Gastrocnemius medialis (tissue), 4 donors: ENCODE measurements around the gene ZNF511. TPM values are rescaled to one million over a fixed set of nuclear protein-coding genes. Genes with fewer than 3 reads are reported as not detected.

Experiments
- ATAC-seq, 2 donors: fragments of 150-250 bp; one replicate each; pipeline ENCODE4 v1.9.1; 2016
- DNase-seq, 2 donors: peaks; one replicate each; pipeline ENCODE4 v3.0.0-alpha.2; 2019
- H3K27ac ChIP-seq, 4 donors: fragments of 200-600 bp; sonication (generic); 1 replicate in 1 of 4; 2 replicates in 3 of 4; pipeline ENCODE4 v1.5.1; 2016 to 2018; ENCODE audit warnings: mild to moderate bottlenecking in 2 of 4, moderate library complexity in 1 of 4
- H3K27me3 ChIP-seq, 3 donors: fragments of 200-600 bp; sonication (generic) in 2 of 3; 1 replicate in 1 of 3; 2 replicates in 2 of 3; pipeline versions ENCODE4 v1.5.1 to v1.6.0; 2016 to 2019; ENCODE audit warnings: mild to moderate bottlenecking in 1 of 3, moderate library complexity in 1 of 3
- H3K36me3 ChIP-seq, 2 donors: fragments of 200-600 bp; sonication (generic) in 1 of 2; one replicate each; pipeline ENCODE4 v1.5.1; 2017 to 2018
- H3K4me1 ChIP-seq, 2 donors: fragments of 200-600 bp; sonication (generic) in 1 of 2; one replicate each; pipeline ENCODE4 v1.5.1; 2016 to 2017; ENCODE audit warnings: mild to moderate bottlenecking in 2 of 2
- H3K4me3 ChIP-seq, 4 donors: fragments of 200-600 bp; sonication (generic) in 3 of 4; 1 replicate in 1 of 4; 2 replicates in 3 of 4; pipeline ENCODE4 v1.5.1; 2016 to 2019; ENCODE audit warnings: mild to moderate bottlenecking in 2 of 4
- H3K9me3 ChIP-seq, 3 donors: fragments of 200-600 bp; sonication (generic) in 2 of 3; 1 replicate in 1 of 3; 2 replicates in 2 of 3; pipeline ENCODE4 v1.5.1; 2016 to 2019
- POLR2A ChIP-seq, 2 donors: fragments of 450-650 bp; IDR thresholded peaks; one replicate each; pipeline ENCODE4 v1.6.1; 2017; ENCODE audit warnings: antibody characterized with exemption in 2 of 2, mild to moderate bottlenecking in 2 of 2, moderate library complexity in 2 of 2
- in situ Hi-C, 4 donors: fragments of 200-750 bp; cut with MboI; loops; one replicate each; pipeline versions ENCODE4 v1.15.0 to v1.8.0; 2017; ENCODE audit warnings: low sequenced_read_pairs in 4 of 4
- intact Hi-C: fragments of 100-400 bp; cut with DNase I; formaldehyde crosslinking; loops from one replicate; pipeline ENCODE4 v1.15.1; 2023; ENCODE audit warnings: low total_unique reads
- total RNA-seq, 4 donors: library from RNA; depleted of rRNA; stranded (reverse); fragments of >200 nt; gene quantifications; one replicate each; pipeline versions ENCODE4 v1.1.0 to v1.2.3, GENCODE V29; 2016
- TF ChIP-seq, protein P1 (sequence below), 5 experiments: fragments of 450-650 bp in 3 of 5; fragments of 200-600 bp in 2 of 5; sonication (generic) in 2 of 5; IDR thresholded peaks in 4 of 5; conservative IDR thresholded peaks in 1 of 5; 1 replicate in 4 of 5; 2 replicates in 1 of 5; pipeline ENCODE4 v1.5.1; 2016 to 2019; ENCODE audit warnings: antibody characterized with exemption in 5 of 5, mild to moderate bottlenecking in 3 of 5, moderate library complexity in 3 of 5

Gene ZNF511
- total RNA-seq, 4 donors from 2014 or later: 25.0 to 49.5 (median 41.9) TPM

DNA sequence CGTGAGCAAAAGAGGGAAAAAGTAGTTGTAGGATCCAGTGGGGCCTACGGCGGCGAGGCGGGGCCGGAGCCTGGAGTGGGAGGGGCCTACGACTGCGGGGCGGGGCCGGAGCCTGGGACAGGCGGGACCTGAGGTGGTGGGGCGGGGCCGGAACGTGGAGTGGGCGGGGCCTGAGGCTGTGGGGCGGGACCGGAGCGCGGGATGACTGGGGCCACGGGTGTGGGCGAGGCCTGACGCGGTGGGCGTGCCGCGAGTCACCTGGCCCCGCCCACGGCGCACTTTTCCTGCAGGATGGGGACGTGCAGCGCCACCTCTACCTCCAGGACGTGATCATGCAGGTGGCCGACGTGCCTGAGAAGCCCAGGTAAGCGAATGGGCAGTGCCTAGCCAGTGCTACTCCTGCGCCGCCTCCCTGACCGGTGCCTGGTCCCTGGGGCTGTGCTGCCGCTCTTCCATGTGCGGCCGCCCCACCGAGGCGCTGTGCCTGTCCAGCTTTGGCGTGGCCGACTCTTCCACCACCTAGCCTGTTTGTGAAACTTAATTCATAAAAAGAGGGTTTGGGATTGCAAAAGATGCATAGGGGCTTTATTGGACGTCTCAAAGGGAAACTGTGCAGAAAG lies 496 bp downstream of the ZNF511 start:
- peaks cover 24 to 26% of the 10 kb centered on the region in 2 donors for H3K4me1 ChIP-seq
- ATAC-seq (peak; percentile 90 to 91), DNase-seq (peak; percentile 89 to 92)
- H3K27me3 ChIP-seq: no peaks in the 10 kb centered on the region
- H3K9me3 ChIP-seq: no peaks in the 10 kb centered on the region
- H3K4me3 ChIP-seq: peak overlapping the region; percentile 77 to 99 (median 92)
- intact Hi-C loops: loop anchor here (2.0 kb wide), 5 partner anchors 48 to 772 kb away; partner anchors contain the start of genes ECHS1, INPP5A and MTG1
- TF ChIP-seq POLR2A (IDR thresholded peaks at IDR 0.05): no peak
- TF ChIP-seq, protein P1, sequence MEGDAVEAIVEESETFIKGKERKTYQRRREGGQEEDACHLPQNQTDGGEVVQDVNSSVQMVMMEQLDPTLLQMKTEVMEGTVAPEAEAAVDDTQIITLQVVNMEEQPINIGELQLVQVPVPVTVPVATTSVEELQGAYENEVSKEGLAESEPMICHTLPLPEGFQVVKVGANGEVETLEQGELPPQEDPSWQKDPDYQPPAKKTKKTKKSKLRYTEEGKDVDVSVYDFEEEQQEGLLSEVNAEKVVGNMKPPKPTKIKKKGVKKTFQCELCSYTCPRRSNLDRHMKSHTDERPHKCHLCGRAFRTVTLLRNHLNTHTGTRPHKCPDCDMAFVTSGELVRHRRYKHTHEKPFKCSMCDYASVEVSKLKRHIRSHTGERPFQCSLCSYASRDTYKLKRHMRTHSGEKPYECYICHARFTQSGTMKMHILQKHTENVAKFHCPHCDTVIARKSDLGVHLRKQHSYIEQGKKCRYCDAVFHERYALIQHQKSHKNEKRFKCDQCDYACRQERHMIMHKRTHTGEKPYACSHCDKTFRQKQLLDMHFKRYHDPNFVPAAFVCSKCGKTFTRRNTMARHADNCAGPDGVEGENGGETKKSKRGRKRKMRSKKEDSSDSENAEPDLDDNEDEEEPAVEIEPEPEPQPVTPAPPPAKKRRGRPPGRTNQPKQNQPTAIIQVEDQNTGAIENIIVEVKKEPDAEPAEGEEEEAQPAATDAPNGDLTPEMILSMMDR (IDR thresholded peaks at IDR 0.05 in 4 of 5, conservative IDR thresholded peaks at IDR 0.05 in 1 of 5): no peak
- in situ Hi-C loops: no loop called here
- peaks cover 0 to 24% of the 10 kb centered on the region in 2 donors for H3K36me3 ChIP-seq
- peak overlapping the region; percentile 81 to 99 (median 90) for H3K27ac ChIP-seq

DNA sequence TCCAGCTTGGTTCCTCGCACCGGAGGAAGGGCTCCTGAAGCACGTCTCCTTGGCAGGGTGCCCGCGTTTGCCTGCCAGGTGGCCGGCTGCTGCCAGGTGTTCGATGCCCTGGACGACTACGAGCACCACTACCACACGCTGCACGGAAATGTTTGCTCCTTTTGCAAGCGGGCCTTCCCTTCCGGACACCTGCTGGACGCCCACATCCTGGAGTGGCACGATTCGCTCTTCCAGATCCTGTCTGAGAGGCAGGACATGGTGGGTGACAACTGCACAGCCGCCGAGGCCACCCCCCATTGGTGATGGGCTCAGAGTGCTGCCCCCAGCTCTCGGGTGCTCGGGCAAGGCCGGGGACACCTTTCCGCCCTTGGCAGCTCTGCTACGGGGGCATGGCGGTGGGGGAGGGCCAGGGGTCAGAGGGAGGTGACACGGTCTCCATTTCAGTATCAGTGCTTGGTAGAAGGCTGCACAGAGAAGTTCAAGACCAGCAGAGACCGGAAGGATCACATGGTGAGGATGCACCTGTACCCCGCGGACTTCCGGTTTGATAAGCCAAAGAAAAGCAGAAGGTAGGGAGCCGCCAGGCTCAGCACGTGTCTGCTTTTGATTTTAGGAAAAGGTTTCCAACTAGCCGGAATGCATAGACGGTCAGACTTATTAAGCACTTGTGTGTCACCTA lies 1.1 kb downstream of the ZNF511 start:
- Histone ChIP-seq H3K4me3 (peak overlapping the region in 1 of 4 donors; percentile 99), H3K4me1 (peaks cover 24 to 26% of the 10 kb centered on the region in 2 donors), H3K27me3 (no peaks in the 10 kb centered on the region), H3K9me3 (no peaks in the 10 kb centered on the region), H3K36me3 (peaks cover 0 to 24% of the 10 kb centered on the region in 2 donors), H3K27ac (peak overlapping the region in 3 of 4 donors; percentile 81 to 99 (median 82))
- DNase-seq (no peak), ATAC-seq (no peak)
- intact Hi-C loops: loop anchor here (2.0 kb wide), 5 partner anchors 49 to 773 kb away; partner anchors contain the start of genes ECHS1, INPP5A and MTG1
- TF ChIP-seq, protein P1 (IDR thresholded peaks at IDR 0.05 in 4 of 5, conservative IDR thresholded peaks at IDR 0.05 in 1 of 5): no peak
- TF ChIP-seq POLR2A (IDR thresholded peaks at IDR 0.05): no peak
- in situ Hi-C loops: no loop called here

DNA sequence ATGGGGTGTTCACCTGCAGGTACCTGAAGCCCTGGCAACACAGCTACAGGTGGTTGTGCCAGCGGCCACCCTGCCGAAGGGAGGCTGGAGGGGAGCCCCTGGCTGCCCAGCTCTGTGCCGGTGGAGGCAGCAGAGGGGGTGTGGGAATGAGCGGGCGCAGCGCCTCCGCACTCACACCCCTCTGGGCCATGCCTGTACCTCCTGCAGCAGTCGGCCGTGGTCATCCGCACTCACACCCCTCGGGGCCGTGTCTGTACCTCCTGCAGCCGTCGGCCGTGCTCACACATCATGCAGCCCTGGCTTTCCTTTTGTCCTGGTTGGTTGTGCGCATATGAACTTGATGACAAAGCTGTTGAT lies 1.7 kb downstream of the ZNF511 start:
- H3K4me3 ChIP-seq: no peak overlapping the region
- DNase-seq: no peak
- in situ Hi-C loops (no loop called here), intact Hi-C loops (no loop called here)
- no peak for ATAC-seq
- no peaks in the 10 kb centered on the region for H3K27me3 ChIP-seq
- no peak overlapping the region for H3K27ac ChIP-seq
- peaks cover 0 to 24% of the 10 kb centered on the region in 2 donors for H3K36me3 ChIP-seq
- H3K4me1 ChIP-seq: peaks cover 24 to 26% of the 10 kb centered on the region in 2 donors
- TF ChIP-seq POLR2A (IDR thresholded peaks at IDR 0.05): no peak
- no peaks in the 10 kb centered on the region for H3K9me3 ChIP-seq

DNA sequence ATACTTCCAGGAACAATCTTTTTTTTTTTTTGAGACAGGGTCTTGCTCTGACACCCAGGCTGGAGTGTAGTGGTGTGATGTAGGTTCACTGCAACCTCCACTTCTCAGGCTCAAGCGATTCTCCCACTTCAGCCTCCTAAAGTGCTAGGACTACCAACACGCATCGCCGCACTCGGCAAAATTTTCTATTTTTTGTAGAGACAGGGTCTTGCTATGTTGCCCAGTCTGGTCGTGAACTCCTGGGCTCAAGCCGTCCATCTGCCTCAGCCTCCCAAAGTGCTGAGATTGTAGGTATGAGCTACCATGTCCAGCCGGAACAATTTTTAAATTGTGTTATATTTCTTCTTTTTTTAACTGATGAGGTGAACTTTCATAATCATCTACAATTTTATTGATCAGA lies 2.1 kb downstream of the ZNF511 start:
- ATAC-seq: no peak
- DNase-seq: no peak
- H3K4me1 ChIP-seq: peaks cover 22 to 23% of the 10 kb centered on the region in 2 donors
- peaks cover 0 to 24% of the 10 kb centered on the region in 2 donors for H3K36me3 ChIP-seq
- intact Hi-C loops: no loop called here
- no peak overlapping the region for H3K27ac ChIP-seq
- in situ Hi-C loops: no loop called here
- H3K9me3 ChIP-seq: no peaks in the 10 kb centered on the region
- TF ChIP-seq, protein P1 (IDR thresholded peaks at IDR 0.05 in 4 of 5, conservative IDR thresholded peaks at IDR 0.05 in 1 of 5): no peak
- TF ChIP-seq POLR2A (IDR thresholded peaks at IDR 0.05): no peak
- H3K4me3 ChIP-seq: no peak overlapping the region
- H3K27me3 ChIP-seq: no peaks in the 10 kb centered on the region

DNA sequence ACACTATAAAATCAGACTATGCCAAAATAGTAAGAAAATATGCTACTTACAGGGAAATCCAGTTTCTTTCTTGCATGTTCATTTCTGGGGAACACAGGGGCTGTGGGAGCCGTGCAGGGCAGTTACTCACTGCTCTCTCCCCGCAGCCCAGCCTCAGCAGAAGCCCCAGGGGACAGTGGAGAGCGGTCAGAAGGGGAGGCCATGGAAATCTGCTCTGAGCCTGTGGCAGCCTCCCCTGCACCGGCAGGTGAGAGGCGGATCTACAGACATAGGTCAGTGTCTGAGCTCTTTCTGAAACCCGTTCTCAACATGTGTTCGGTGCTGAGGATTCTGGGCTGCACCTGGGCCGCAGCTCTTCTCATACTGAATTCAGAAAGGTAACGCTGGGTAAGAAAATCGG lies 2.9 kb downstream of the ZNF511 start:
- Histone ChIP-seq H3K4me1 (peaks cover 15 to 16% of the 10 kb centered on the region in 2 donors), H3K4me3 (no peak overlapping the region), H3K27me3 (no peaks in the 10 kb centered on the region), H3K9me3 (no peaks in the 10 kb centered on the region), H3K36me3 (peaks cover 0 to 24% of the 10 kb centered on the region in 2 donors), H3K27ac (no peak overlapping the region)
- ATAC-seq (no peak), DNase-seq (no peak)
- TF ChIP-seq, protein P1 (IDR thresholded peaks at IDR 0.05 in 4 of 5, conservative IDR thresholded peaks at IDR 0.05 in 1 of 5): no peak
- TF ChIP-seq POLR2A (IDR thresholded peaks at IDR 0.05): no peak
- intact Hi-C loops: no loop called here
- in situ Hi-C loops: no loop called here
